ENCODE data around the gene KDF1. TPM values are rescaled to one million over a fixed set of nuclear protein-coding genes. Genes with fewer than 3 reads are reported as not detected.

Gene KDF1
- total and polyA plus RNA-seq, 2 of the 13 experiments (the other 11 are each of a cell fraction or from before 2014, with no cell fraction given) = 1.9 to 4.9 TPM

DNA sequence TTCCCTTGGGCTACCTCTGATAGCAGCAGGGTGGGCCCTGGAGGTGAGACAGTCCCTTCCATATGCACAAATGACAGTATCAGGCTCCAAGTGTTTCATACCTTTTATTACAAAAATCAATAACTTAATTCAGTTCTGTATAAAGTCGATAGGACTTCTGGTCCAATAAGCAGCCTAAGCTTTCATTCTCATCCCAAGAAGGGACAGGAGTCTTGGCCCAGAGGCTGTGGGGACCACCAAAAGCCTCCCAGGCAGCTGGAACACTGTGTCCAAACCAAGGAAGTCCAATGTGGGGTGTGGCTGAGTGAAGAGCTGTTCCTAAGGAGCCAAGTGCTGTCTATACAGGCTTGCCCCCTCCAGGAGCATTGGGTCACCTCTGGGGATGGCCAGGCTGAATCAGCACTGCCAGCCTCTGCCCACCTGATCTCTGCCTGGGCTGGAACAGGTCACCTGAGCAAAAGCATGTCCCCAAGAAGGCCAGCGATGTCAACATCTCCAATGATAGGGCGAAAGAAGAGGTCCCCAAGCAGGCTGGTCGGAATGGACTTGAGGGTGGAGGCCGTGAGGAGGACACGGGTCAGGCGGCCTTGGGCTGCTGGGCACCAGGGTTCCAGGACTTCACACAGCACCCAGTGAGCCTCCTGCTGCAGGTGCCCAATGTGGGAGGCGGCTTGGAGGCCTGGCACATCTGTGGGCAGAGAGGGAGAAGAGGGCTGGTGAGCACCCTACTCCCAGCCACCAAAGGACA is 48.7 kb downstream of the KDF1 start:
- H3K9ac ChIP-seq (ENCODE audit: insufficient read depth, low read depth, low read length) = peak overlapping the region; percentile 98
- intact Hi-C loops (cut with micrococcal nuclease; ENCODE audit: unreplicated experiment) (loop anchor here (1.0 kb wide), 1 partner anchor 34 kb away; no protein-coding TSS in a partner anchor), in situ Hi-C loops (cut with HindIII; ENCODE audit: extremely low pct_ligation_motif_present, low pct_unique_long_range_greater_than_20kb) (loop anchor here (5.0 kb wide), 1 partner anchor 81 kb away; the partner anchor contains the start of gene TRNP1)
- H3K4me3 ChIP-seq (replicated peaks in 1 of 3; ENCODE audit: insufficient read depth in 1 of 3, low read depth in 2 of 3, low read length in 3 of 3) = peak overlapping the region; percentile 75 to 97 (median 92)
- ATAC-seq = no peak
- no peaks in the 10 kb centered on the region for H3K9me3 ChIP-seq (ENCODE audit: low read length)
- 56% methylated on average over 7 of the region's 8 CpGs for WGBS (ENCODE audit: low lambda C conversion rate)
- no peak for FAIRE-seq
- H3K4me2 ChIP-seq (ENCODE audit: low read depth, low read length) = peak overlapping the region; percentile 93
- BruUV-seq (replicated peaks) = no TSS peak
- no peak for DNase-seq (ENCODE audit: low spot score)
- H2AFZ ChIP-seq (ENCODE audit: low read length) = no peak overlapping the region
- CTCF ChIA-PET (ENCODE audit: low intra/inter-chr PET ratio, low total read pairs) = no interaction called here
- peaks cover 16% of the 10 kb centered on the region; the same call in 1 of the 2 replicates for H4K20me1 ChIP-seq (ENCODE audit: insufficient read depth, low read length)
- peak overlapping the region; percentile 96 for H3K27ac ChIP-seq (ENCODE audit: extremely low read length, insufficient read depth, low read length)
- H3K4me1 ChIP-seq (ENCODE audit: insufficient read depth, low read length) = peaks cover 70% of the 10 kb centered on the region
- POLR2A ChIA-PET = interaction anchor here (0.9 to 11.5 kb wide), 5 partner anchors 13 to 80 kb away, joined by 4 to 371 read pairs (median 61); partner anchors contain the start of genes GPATCH3 and KDF1
- H3K79me2 ChIP-seq (ENCODE audit: insufficient read depth, low read length) = peaks cover 30% of the 10 kb centered on the region
- H3K36me3 ChIP-seq (replicated peaks in 1 of 2; ENCODE audit: control insufficient read depth in 1 of 2, insufficient read depth in 2 of 2, low read length in 2 of 2) = peaks cover 3 to 8% of the 10 kb centered on the region in 2 experiments; a peak in 3 of 5 replicates
- H3K27me3 ChIP-seq (ENCODE audit: control insufficient read depth in 1 of 2, insufficient read depth in 2 of 2, low read length in 2 of 2) = no peaks in the 10 kb centered on the region; a peak in 1 of 5 replicates
- TF ChIP-seq PHF5A (CRISPR knock-in tag; IDR thresholded peaks at IDR 0.05; ENCODE audit: low read depth, unreplicated experiment) = no peak
- TF ChIP-seq NCOR1 (IDR thresholded peaks at IDR 0.05; ENCODE audit: borderline replicate concordance, low read length) = no peak
- no peak for TF ChIP-seq NFE2L2 (IDR thresholded peaks at IDR 0.05; ENCODE audit: low read length)
- TF ChIP-seq, protein P1, sequence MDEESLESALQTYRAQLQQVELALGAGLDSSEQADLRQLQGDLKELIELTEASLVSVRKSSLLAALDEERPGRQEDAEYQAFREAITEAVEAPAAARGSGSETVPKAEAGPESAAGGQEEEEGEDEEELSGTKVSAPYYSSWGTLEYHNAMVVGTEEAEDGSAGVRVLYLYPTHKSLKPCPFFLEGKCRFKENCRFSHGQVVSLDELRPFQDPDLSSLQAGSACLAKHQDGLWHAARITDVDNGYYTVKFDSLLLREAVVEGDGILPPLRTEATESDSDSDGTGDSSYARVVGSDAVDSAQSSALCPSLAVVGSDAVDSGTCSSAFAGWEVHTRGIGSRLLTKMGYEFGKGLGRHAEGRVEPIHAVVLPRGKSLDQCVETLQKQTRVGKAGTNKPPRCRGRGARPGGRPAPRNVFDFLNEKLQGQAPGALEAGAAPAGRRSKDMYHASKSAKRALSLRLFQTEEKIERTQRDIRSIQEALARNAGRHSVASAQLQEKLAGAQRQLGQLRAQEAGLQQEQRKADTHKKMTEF (CRISPR knock-in tag; IDR thresholded peaks at IDR 0.05) = peak; percentile 31; the same call in 1 of the 2 replicates
- TF ChIP-seq ZNF550 (CRISPR knock-in tag; IDR thresholded peaks at IDR 0.05; ENCODE audit: borderline replicate concordance) = no peak
- TF ChIP-seq HOXD1 (CRISPR knock-in tag; IDR thresholded peaks at IDR 0.05) = no peak
- TF ChIP-seq KLF16 (CRISPR knock-in tag; IDR thresholded peaks at IDR 0.05) = no peak
- TF ChIP-seq U2AF2 (IDR thresholded peaks at IDR 0.05; ENCODE audit: low read depth, low read length) = no peak
- TF ChIP-seq NR2F6 (IDR thresholded peaks at IDR 0.05) = no peak
- no peak for TF ChIP-seq NR2F6 (CRISPR knock-in tag; IDR thresholded peaks at IDR 0.05)
- TF ChIP-seq ZNF768 (CRISPR knock-in tag; IDR thresholded peaks at IDR 0.05) = peak; percentile 40; the same call in 1 of the 2 replicates
- TF ChIP-seq ZFYVE20 (CRISPR knock-in tag; IDR thresholded peaks at IDR 0.05; ENCODE audit: borderline replicate concordance, low read depth) = no peak
- TF ChIP-seq NFKB2 (CRISPR knock-in tag; IDR thresholded peaks at IDR 0.05; ENCODE audit: borderline replicate concordance) = peak; percentile 63; the same call in 1 of the 2 replicates
- TF ChIP-seq CENPT (CRISPR knock-in tag; IDR thresholded peaks at IDR 0.05; ENCODE audit: low read depth) = no peak
- TF ChIP-seq ATF7-NPFF (CRISPR knock-in tag; IDR thresholded peaks at IDR 0.05; ENCODE audit: low read depth) = 0 out of 2 replicates have a peak, but pooled peaks have one; percentile 12
- TF ChIP-seq ZNF891 (CRISPR knock-in tag; IDR thresholded peaks at IDR 0.05) = no peak
- TF ChIP-seq ZNF562 (CRISPR knock-in tag; IDR thresholded peaks at IDR 0.05; ENCODE audit: borderline replicate concordance) = no peak
- no peak for TF ChIP-seq HDAC1 (CRISPR knock-in tag; IDR thresholded peaks at IDR 0.05)
- no peak for TF ChIP-seq YEATS4 (CRISPR knock-in tag; IDR thresholded peaks at IDR 0.05; ENCODE audit: borderline replicate concordance)
- peak; percentile 55; the same call in 1 of the 2 replicates for TF ChIP-seq KDM2A (CRISPR knock-in tag; IDR thresholded peaks at IDR 0.05; ENCODE audit: borderline replicate concordance, low read depth)
- TF ChIP-seq RBM22 (optimal IDR thresholded peaks at IDR 0.05; ENCODE audit: low read length) = no peak
- TF ChIP-seq, protein P2, sequence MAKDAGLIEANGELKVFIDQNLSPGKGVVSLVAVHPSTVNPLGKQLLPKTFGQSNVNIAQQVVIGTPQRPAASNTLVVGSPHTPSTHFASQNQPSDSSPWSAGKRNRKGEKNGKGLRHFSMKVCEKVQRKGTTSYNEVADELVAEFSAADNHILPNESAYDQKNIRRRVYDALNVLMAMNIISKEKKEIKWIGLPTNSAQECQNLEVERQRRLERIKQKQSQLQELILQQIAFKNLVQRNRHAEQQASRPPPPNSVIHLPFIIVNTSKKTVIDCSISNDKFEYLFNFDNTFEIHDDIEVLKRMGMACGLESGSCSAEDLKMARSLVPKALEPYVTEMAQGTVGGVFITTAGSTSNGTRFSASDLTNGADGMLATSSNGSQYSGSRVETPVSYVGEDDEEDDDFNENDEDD (CRISPR knock-in tag; IDR thresholded peaks at IDR 0.05; ENCODE audit: borderline replicate concordance) = 0 out of 2 replicates have a peak, but pooled peaks have one; percentile 2
- peak; percentile 8; the same call in 1 of the 2 replicates for TF ChIP-seq POLR2AphosphoS5 (IDR thresholded peaks at IDR 0.05; ENCODE audit: low read depth, low read length)
- no peak for TF ChIP-seq MEIS2 (CRISPR knock-in tag; IDR thresholded peaks at IDR 0.05)
